ENCODE measurements around the gene KNCN.

Gene KNCN

DNA sequence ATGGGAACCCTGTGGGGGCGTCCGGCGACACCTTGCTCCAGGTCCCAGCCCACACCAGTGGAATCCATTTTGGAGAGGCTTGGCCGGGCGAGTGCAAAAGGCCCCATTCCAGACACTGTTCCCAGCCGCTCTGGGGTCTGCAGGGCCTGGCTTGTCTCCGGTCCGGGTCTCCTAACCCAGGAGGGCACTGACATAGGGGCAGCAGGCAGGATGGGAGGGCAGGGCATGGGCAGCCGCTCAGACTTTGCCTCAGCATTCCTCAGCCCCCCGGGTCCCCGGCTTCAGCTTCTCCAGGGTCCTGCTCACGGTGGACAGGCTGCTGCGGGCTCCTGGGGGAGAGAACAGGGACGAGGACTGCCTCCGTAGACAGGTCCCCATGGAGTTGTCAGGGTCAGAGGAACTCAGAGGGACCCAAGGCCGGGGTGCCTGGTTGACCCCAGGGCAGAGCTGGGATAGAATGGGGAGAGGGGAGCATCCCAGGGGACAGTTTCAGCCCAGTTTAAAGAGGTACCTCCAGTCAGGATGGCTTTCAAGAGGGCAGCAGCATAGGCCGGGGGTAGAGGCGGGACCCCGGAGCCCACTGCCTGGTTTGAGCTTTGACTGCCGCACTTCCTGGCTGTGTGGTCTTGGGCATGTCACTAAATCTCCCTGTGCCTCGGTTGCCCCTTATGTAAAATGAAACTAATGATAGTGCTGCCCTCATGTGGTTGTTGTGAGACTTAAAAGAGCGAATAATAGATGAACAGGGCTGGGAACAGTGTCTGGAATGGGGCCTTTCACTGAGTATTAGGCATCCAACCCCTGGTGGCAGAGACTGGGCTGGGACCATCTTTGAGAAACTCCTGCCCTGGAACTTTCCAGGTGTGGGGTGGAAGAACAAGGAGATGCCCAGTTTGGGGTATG lies 3.7 kb downstream of the KNCN start:
- Histone ChIP-seq H2AFZ (ENCODE audit: low read depth, low read length) (peak overlapping the region; percentile 27; the same call in 1 of the 2 replicates), H3K4me3 (ENCODE audit: low read length) (peak overlapping the region; percentile 56; the same call in 1 of the 2 replicates), H3K9me3 (ENCODE audit: insufficient read depth, low read length) (no peaks in the 10 kb centered on the region), H3K36me3 (replicated peaks; ENCODE audit: low read depth, low read length) (no peaks in the 10 kb centered on the region), H3K27ac (ENCODE audit: low read length) (no peak overlapping the region), H4K20me1 (ENCODE audit: insufficient read depth, low read length) (no peaks in the 10 kb centered on the region), H3K4me1 (ENCODE audit: low read length) (no peaks in the 10 kb centered on the region), H3K4me2 (ENCODE audit: low read length) (peak overlapping the region; percentile 56), H3K79me2 (ENCODE audit: low read length) (no peaks in the 10 kb centered on the region), H3K27me3 (ENCODE audit: low read depth, low read length) (no peaks in the 10 kb centered on the region), H3K9ac (ENCODE audit: low read length) (no peak overlapping the region)
- TF ChIP-seq, protein P1, sequence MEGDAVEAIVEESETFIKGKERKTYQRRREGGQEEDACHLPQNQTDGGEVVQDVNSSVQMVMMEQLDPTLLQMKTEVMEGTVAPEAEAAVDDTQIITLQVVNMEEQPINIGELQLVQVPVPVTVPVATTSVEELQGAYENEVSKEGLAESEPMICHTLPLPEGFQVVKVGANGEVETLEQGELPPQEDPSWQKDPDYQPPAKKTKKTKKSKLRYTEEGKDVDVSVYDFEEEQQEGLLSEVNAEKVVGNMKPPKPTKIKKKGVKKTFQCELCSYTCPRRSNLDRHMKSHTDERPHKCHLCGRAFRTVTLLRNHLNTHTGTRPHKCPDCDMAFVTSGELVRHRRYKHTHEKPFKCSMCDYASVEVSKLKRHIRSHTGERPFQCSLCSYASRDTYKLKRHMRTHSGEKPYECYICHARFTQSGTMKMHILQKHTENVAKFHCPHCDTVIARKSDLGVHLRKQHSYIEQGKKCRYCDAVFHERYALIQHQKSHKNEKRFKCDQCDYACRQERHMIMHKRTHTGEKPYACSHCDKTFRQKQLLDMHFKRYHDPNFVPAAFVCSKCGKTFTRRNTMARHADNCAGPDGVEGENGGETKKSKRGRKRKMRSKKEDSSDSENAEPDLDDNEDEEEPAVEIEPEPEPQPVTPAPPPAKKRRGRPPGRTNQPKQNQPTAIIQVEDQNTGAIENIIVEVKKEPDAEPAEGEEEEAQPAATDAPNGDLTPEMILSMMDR (IDR thresholded peaks at IDR 0.05; ENCODE audit: low read depth, low read length), result peak; percentile 58
- no peak for TF ChIP-seq EZH2phosphoT487 (IDR thresholded peaks at IDR 0.05; ENCODE audit: low read depth)

DNA sequence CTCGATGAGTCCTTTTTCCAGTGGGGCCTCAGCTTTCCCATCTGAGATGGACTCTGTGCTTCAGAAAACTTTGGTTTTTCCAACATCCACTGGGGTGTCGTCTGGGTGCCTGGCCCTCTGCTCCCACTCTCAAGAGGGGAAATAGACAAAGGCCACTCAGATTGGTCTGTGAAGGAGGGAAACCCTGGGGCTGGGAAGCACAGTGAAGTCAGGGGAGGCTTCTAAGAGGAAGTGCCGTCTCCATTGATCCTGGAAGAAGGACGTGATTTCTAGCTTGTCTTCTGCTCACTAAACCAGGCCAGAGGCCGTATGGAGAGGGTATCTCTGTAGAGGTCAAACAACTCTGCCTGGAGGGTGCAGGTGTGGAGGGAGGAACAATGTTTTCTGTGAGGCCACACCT lies 5.2 kb downstream of the KNCN start:
- H3K79me2 ChIP-seq (ENCODE audit: low read length), result no peaks in the 10 kb centered on the region
- H3K36me3 ChIP-seq (replicated peaks; ENCODE audit: low read depth, low read length), result no peaks in the 10 kb centered on the region
- H3K27ac ChIP-seq (ENCODE audit: low read length), result no peak overlapping the region
- H3K4me1 ChIP-seq (ENCODE audit: low read length), result no peaks in the 10 kb centered on the region
- H3K9me3 ChIP-seq (ENCODE audit: insufficient read depth, low read length), result no peaks in the 10 kb centered on the region
- TF ChIP-seq, protein P1 (IDR thresholded peaks at IDR 0.05; ENCODE audit: low read depth, low read length), result no peak
- no peak for TF ChIP-seq EZH2phosphoT487 (IDR thresholded peaks at IDR 0.05; ENCODE audit: low read depth)
- no peaks in the 10 kb centered on the region for H3K27me3 ChIP-seq (ENCODE audit: low read depth, low read length)
- H2AFZ ChIP-seq (ENCODE audit: low read depth, low read length), result no peak overlapping the region
- H3K4me3 ChIP-seq (ENCODE audit: low read length), result no peak overlapping the region
- H3K4me2 ChIP-seq (ENCODE audit: low read length), result no peak overlapping the region
- no peak overlapping the region for H3K9ac ChIP-seq (ENCODE audit: low read length)
- no peaks in the 10 kb centered on the region for H4K20me1 ChIP-seq (ENCODE audit: insufficient read depth, low read length)

DNA sequence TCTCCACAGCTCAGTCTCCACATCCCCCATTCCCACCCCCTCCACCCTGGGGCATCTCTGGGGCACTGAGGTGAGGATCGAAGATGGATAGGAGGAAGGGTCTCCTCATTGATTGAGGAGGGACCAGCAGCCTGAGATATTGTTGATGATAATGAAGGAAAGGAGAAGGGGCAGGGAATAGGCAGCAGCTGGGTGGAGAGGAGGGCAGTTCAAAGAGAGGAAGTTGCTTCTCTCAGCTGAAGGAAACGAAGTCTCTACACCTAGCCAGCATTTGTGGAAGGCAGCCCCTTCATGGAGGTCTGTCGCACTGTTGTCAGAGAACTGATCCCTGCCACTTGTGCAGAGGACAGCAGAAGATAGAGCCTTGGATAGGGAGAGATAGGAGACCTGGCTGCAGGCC lies 5.7 kb downstream of the KNCN start:
- Histone ChIP-seq H3K4me3 (ENCODE audit: low read length) (no peak overlapping the region), H3K36me3 (replicated peaks; ENCODE audit: low read depth, low read length) (no peaks in the 10 kb centered on the region), H3K9me3 (ENCODE audit: insufficient read depth, low read length) (no peaks in the 10 kb centered on the region), H3K9ac (ENCODE audit: low read length) (no peak overlapping the region), H4K20me1 (ENCODE audit: insufficient read depth, low read length) (no peaks in the 10 kb centered on the region), H3K79me2 (ENCODE audit: low read length) (no peaks in the 10 kb centered on the region), H3K4me2 (ENCODE audit: low read length) (no peak overlapping the region), H3K4me1 (ENCODE audit: low read length) (no peaks in the 10 kb centered on the region), H2AFZ (ENCODE audit: low read depth, low read length) (no peak overlapping the region), H3K27ac (ENCODE audit: low read length) (no peak overlapping the region), H3K27me3 (ENCODE audit: low read depth, low read length) (no peaks in the 10 kb centered on the region)
- TF ChIP-seq, protein P1 (IDR thresholded peaks at IDR 0.05; ENCODE audit: low read depth, low read length), result no peak
- TF ChIP-seq EZH2phosphoT487 (IDR thresholded peaks at IDR 0.05; ENCODE audit: low read depth), result no peak

DNA sequence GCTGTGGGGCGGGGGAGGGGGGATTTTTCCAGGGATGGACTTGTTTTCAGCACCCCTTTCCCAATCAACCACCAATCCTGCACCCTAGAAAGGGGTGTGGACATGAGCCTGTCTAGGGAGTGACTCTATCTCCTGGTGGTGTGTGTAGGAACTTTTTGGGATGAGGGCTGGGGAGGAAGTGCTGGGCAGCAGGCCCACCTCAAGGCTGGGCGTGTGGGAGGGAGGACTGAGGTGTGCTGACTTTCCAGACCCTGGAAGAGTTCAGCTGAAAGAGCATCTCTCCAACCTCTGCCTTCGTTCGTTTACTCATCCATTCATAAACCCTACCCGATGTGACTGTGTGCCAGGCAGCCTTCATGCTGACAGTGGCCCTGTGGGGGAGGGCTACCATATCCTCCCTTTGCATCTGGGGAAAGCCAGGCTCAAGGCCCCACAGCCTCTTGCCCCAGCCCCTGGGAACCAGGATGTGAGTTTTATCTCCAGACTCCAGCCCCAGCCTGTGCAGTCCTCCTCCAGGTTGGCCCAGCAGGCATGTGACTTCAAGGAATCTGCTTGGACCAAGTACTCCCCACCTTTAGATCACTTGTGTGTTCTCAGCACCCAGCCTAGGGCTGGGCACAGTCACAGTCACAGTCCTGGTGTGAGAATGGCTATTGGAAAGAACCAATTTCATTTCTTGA lies 6.7 kb downstream of the KNCN start:
- no peak overlapping the region for H2AFZ ChIP-seq (ENCODE audit: low read depth, low read length)
- H3K9ac ChIP-seq (ENCODE audit: low read length), result no peak overlapping the region
- H4K20me1 ChIP-seq (ENCODE audit: insufficient read depth, low read length), result no peaks in the 10 kb centered on the region
- H3K27ac ChIP-seq (ENCODE audit: low read length), result no peak overlapping the region
- no peak overlapping the region for H3K4me3 ChIP-seq (ENCODE audit: low read length)
- no peaks in the 10 kb centered on the region for H3K9me3 ChIP-seq (ENCODE audit: insufficient read depth, low read length)
- no peak overlapping the region for H3K4me2 ChIP-seq (ENCODE audit: low read length)
- H3K27me3 ChIP-seq (ENCODE audit: low read depth, low read length), result no peaks in the 10 kb centered on the region
- no peaks in the 10 kb centered on the region for H3K79me2 ChIP-seq (ENCODE audit: low read length)
- H3K4me1 ChIP-seq (ENCODE audit: low read length), result no peaks in the 10 kb centered on the region
- TF ChIP-seq, protein P1 (IDR thresholded peaks at IDR 0.05; ENCODE audit: low read depth, low read length), result no peak
- TF ChIP-seq EZH2phosphoT487 (IDR thresholded peaks at IDR 0.05; ENCODE audit: low read depth), result no peak
- no peaks in the 10 kb centered on the region for H3K36me3 ChIP-seq (replicated peaks; ENCODE audit: low read depth, low read length)
